DOHH2 (cell line): ENCODE results near the gene UBXN11.
A peak's percentile ranks its signal among the peaks of the same experiment; 100 is the strongest.

Source experiments
- H3F3A ChIP-seq: fragments of 200-600 bp; sonication (generic), shearing (Covaris generic); 2 replicates; pipeline ENCODE4 v1.6.0; 2016; ENCODE audit warnings: antibody characterized with exemption, mild to moderate bottlenecking; ENCODE audit not compliant: control insufficient read depth, insufficient read depth
- H3K27ac ChIP-seq: fragments of 200-600 bp; sonication (generic); 2 replicates; pipeline ENCODE4 v1.5.1; 2014; ENCODE audit warnings: low read depth, mild to moderate bottlenecking, low read length, moderate library complexity
- H3K27me3 ChIP-seq: fragments of 200-600 bp; sonication (generic); 2 replicates; pipeline ENCODE4 v1.6.1; 2014; ENCODE audit warnings: mild to moderate bottlenecking, low read length, mixed read lengths; ENCODE audit not compliant: control insufficient read depth
- H3K36me3 ChIP-seq: fragments of 200-600 bp; sonication (generic); 2 replicates; pipeline ENCODE4 v1.6.1; 2014; ENCODE audit warnings: mild to moderate bottlenecking, low read length, moderate library complexity, mixed read lengths; ENCODE audit not compliant: control insufficient read depth
- H3K4me1 ChIP-seq: fragments of 200-600 bp; sonication (generic); 2 replicates; pipeline ENCODE4 v1.6.1; 2014; ENCODE audit warnings: mild to moderate bottlenecking, low read length, mixed read lengths; ENCODE audit not compliant: control insufficient read depth
- H3K4me2 ChIP-seq: fragments of 200-600 bp; sonication (generic); 2 replicates; pipeline ENCODE4 v1.6.0; 2014; ENCODE audit warnings: mild to moderate bottlenecking, low read length, moderate library complexity
- H3K4me3 ChIP-seq: fragments of 200-600 bp; sonication (generic); 2 replicates; pipeline ENCODE4 v1.5.1; 2014; ENCODE audit warnings: mild to moderate bottlenecking, low read length, mixed read lengths
- H3K79me2 ChIP-seq: fragments of 200-600 bp; sonication (generic); 2 replicates; pipeline ENCODE4 v1.6.1; 2014; ENCODE audit warnings: mild to moderate bottlenecking, low read length, mixed read lengths; ENCODE audit not compliant: control insufficient read depth
- H3K9me2 ChIP-seq: fragments of 200-600 bp; sonication (generic); replicated peaks from 2 replicates; pipeline ENCODE4 v1.6.1; 2014; ENCODE audit warnings: mild to moderate bottlenecking, low read length, mixed read lengths; ENCODE audit not compliant: control insufficient read depth
- H3K9me3 ChIP-seq: fragments of 200-600 bp; sonication (generic); 2 replicates; pipeline ENCODE4 v1.6.1; 2014; ENCODE audit warnings: antibody characterized with exemption, low read length, mixed read lengths; ENCODE audit not compliant: control insufficient read depth, insufficient read depth
- H4K20me1 ChIP-seq: fragments of 200-600 bp; sonication (generic); 2 replicates; pipeline ENCODE4 v1.6.0; 2014; ENCODE audit warnings: low read depth, mild to moderate bottlenecking, antibody characterized with exemption, low read length, moderate library complexity; ENCODE audit not compliant: control insufficient read depth, insufficient read depth
- CTCF ChIP-seq: fragments of 200-600 bp; sonication (generic); IDR thresholded peaks from one replicate; pipeline ENCODE4 v1.5.1; 2014; ENCODE audit warnings: antibody characterized with exemption, mild to moderate bottlenecking, low read depth, low read length; ENCODE audit not compliant: poor library complexity, severe bottlenecking
- EZH2phosphoT487 ChIP-seq: fragments of 200-600 bp; sonication (generic); IDR thresholded peaks from 2 replicates; pipeline ENCODE4 v1.6.1; 2017; ENCODE audit warnings: borderline replicate concordance, mild to moderate bottlenecking, antibody characterized with exemption, low read length, moderate library complexity, mixed read lengths

UBXN11 gene

DNA sequence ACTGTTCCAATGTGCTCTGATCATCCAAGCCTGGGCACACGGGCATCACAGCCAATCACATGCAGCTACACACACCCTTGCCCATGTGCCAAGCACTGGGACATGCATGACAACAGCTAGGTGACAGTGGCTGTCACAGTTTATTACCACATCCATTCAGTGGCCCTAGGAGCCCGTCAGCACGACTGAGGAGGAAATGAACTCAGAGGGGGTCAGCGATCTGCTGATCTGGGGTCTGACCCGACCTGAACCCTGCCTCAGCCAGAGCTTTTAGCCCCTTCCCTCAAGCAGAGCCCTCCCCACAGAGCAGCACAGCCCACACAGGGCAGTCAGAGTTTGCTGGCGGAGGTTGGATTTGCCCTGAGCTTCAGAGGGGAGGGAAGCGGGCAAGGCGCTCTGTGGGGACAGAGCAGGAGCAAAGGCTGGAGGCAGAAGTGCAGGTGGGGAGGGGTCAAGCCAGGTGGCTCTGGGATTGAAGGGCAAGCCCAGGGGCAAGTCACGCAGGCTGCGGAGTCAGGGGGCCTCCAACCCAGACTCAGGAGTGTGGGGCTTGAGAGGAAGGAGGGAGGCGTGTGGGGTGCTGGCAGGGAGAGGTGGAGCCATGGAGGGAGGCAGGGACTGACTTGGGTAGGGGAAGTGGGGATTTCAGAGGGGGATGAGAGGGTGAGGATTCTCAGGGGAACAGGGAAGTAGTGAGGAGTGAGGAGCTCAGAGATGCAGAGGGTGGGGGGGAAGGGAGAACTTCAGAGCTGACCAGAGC lies 16.1 kb downstream of the UBXN11 start:
- H3K4me1 ChIP-seq, result peaks cover 79% of the 10 kb centered on the region
- H3K4me3 ChIP-seq, result peak overlapping the region; percentile 58

DNA sequence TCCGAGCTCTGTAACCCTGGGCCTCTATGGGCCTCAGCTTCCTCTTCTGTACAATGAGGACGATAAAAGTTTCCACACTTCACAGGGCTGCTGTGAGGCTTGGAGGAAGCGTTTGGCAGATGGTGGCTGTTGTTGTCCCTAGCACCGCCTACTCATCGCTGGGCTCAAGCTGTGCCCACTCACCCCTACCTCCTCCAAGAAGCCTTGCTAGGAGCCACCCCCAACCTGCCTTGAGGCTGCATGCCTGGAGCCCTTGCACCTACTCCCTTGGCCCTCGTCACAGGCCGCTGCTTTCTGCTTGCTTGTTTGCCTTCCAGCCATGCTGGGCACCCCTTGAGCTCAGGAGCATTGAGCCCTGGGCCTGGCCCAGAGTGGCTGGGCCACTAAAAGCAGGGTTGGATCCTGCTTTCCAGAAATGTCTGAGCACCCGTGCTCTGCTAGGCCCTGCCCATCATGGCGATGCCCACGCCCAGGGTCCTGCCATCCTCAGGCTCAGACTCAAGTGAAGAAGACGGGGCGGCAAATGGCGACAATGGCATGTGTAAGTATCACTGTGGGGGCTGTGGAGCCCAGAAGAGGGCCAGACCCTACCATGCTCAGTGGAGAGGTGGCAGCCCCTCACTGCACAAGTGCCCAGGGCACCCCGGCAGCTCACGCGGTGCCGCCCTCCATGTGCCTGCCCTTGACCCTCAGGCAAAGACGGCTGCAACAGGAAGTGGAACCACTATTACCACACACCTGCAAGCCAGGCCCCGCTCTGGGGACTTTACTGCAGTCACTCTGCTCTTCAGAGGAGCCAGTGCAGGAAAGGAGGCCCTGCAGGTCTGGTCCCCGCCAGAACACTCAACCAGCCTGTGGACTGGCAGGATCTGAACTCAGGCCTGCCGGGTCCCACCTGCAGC lies 17.0 kb downstream of the UBXN11 start:
- Histone ChIP-seq H3K79me2 (no peaks in the 10 kb centered on the region), H3K4me2 (peak overlapping the region; percentile 77), H3K27ac (peak overlapping the region; percentile 98), H3K9me3 (no peaks in the 10 kb centered on the region), H4K20me1 (no peaks in the 10 kb centered on the region), H3K27me3 (no peaks in the 10 kb centered on the region), H3K9me2 (no peaks in the 10 kb centered on the region), H3K36me3 (peaks cover 31% of the 10 kb centered on the region), H3K4me3 (peak overlapping the region; percentile 58), H3F3A (peaks cover 50% of the 10 kb centered on the region), H3K4me1 (peaks cover 85% of the 10 kb centered on the region)
- TF ChIP-seq EZH2phosphoT487, result no peak
- no peak for TF ChIP-seq CTCF

More for the DNA sequence above, 16.1 kb downstream of the UBXN11 start:
- Histone ChIP-seq H3K9me2 (no peaks in the 10 kb centered on the region), H3K79me2 (no peaks in the 10 kb centered on the region), H3K4me2 (peak overlapping the region; percentile 77), H3K27me3 (no peaks in the 10 kb centered on the region), H3K9me3 (no peaks in the 10 kb centered on the region), H3F3A (peaks cover 50% of the 10 kb centered on the region), H4K20me1 (no peaks in the 10 kb centered on the region), H3K27ac (peak overlapping the region; percentile 98), H3K36me3 (peaks cover 31% of the 10 kb centered on the region)
- TF ChIP-seq EZH2phosphoT487 (no peak), CTCF (no peak)

DNA sequence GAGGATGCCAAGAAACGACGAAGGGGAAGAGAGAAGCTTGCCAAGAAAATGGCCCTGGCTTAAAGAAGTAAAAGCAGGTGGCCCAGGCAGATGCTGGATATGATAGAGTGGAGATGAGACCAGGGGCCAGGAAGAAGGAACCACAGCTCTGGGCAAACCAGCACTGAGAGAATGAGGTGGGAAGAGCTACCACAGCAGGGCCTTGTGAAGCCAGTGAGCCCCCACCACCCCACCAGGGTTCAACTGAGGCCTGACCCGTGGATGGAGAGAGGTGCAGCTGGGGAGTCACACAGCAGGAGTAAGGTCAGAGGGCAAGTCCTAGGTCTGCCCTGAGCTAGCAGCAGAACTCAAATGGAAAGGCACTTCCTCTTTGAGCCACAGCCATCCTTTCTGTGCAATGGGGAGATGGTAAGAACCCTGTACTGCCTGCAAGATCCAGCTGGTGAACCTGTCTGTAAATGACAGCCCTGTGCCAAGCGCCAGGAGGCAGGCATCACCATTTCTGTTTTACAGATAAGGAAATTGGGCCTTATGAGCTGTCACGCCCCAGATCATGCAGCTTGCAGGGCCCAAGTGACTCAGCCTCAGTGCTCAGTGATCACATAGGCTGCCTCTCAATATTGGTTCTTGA lies 18.0 kb downstream of the UBXN11 start:
- no peaks in the 10 kb centered on the region for H3K79me2 ChIP-seq
- peak overlapping the region; percentile 58 for H3K4me3 ChIP-seq
- no peak for TF ChIP-seq CTCF
- TF ChIP-seq EZH2phosphoT487, result no peak
- peaks cover 85% of the 10 kb centered on the region for H3K4me1 ChIP-seq
- no peaks in the 10 kb centered on the region for H3K27me3 ChIP-seq
- peaks cover 31% of the 10 kb centered on the region for H3K36me3 ChIP-seq
- peaks cover 50% of the 10 kb centered on the region for H3F3A ChIP-seq
- peak overlapping the region; percentile 77 for H3K4me2 ChIP-seq
- H3K9me2 ChIP-seq, result no peaks in the 10 kb centered on the region
- H4K20me1 ChIP-seq, result no peaks in the 10 kb centered on the region
- H3K27ac ChIP-seq, result peak overlapping the region; percentile 98
- H3K9me3 ChIP-seq, result no peaks in the 10 kb centered on the region
